Aorta (tissue), 5 donors: ENCODE measurements around the gene TEX52. TPM values are rescaled to one million over a fixed set of nuclear protein-coding genes. Genes with fewer than 3 reads are reported as not detected.
A peak's percentile ranks its signal among the peaks of the same experiment; 100 is the strongest.

Experiments
- ATAC-seq: fragments of 200-7000 bp; cut with Tn5 transposase; one replicate; pipeline ENCODE4 v1.9.1; 2022; ENCODE audit warnings: moderate library complexity; ENCODE audit not compliant: low FRiP score
- DNase-seq, 2 donors: peaks; one replicate each; pipeline ENCODE4 v3.0.0-alpha.2; 2020
- H3K27ac ChIP-seq, 2 donors: one replicate each; pipeline ENCODE4 v1.5.1; 2013; ENCODE audit warnings: low read length in 2 of 2, mild to moderate bottlenecking in 2 of 2, moderate library complexity in 2 of 2, control low read depth in 1 of 2, inconsistent platforms in 1 of 2, low read depth in 1 of 2
- H3K27me3 ChIP-seq, 2 donors: one replicate each; pipeline ENCODE4 v1.6.1; 2013; ENCODE audit warnings: control low read depth in 1 of 2, low read length in 1 of 2, mild to moderate bottlenecking in 1 of 2, moderate library complexity in 1 of 2; ENCODE audit not compliant: insufficient read depth in 2 of 2, control insufficient read depth in 1 of 2
- H3K36me3 ChIP-seq, 2 donors: one replicate each; pipeline ENCODE4 v1.6.1; 2013; ENCODE audit warnings: control low read depth in 1 of 2, low read length in 1 of 2, mild to moderate bottlenecking in 1 of 2; ENCODE audit not compliant: insufficient read depth in 2 of 2, control insufficient read depth in 1 of 2
- H3K4me1 ChIP-seq, 2 donors: one replicate each; pipeline ENCODE4 v1.6.1; 2013; ENCODE audit warnings: low read length in 2 of 2, control low read depth in 1 of 2, mild to moderate bottlenecking in 1 of 2, moderate library complexity in 1 of 2; ENCODE audit not compliant: insufficient read depth in 2 of 2, control insufficient read depth in 1 of 2
- H3K4me3 ChIP-seq, 2 donors: one replicate each; pipeline ENCODE4 v1.5.1; 2013; ENCODE audit warnings: low read length in 2 of 2, control low read depth in 1 of 2, mild to moderate bottlenecking in 1 of 2
- H3K9me3 ChIP-seq: one replicate; pipeline ENCODE4 v1.6.1; 2013; ENCODE audit warnings: mild to moderate bottlenecking, low read length; ENCODE audit not compliant: control insufficient read depth
- WGBS, 2 donors: extraction: QIAGEN DNeasy Blood & Tissue Kit; methylation state at CpG; one replicate each; pipeline ENCODE4 v1.1.7; 2013; 5-methylcytosine and 5-hydroxymethylcytosine counted together
- intact Hi-C, 2 donors: fragments of 100-400 bp; cut with DNase I; formaldehyde crosslinking; loops; one replicate each; pipeline versions ENCODE4 v1.14.2 to v1.15.0; 2022
- polyA plus RNA-seq, 2 donors: library from polyadenylated mRNA; stranded (reverse); fragments of 200-250 nt; gene quantifications; one replicate each; pipeline ENCODE4 v1.2.3, GENCODE V29; 2013
- total RNA-seq, 2 donors: library from RNA; stranded (reverse); fragmentation: NEBNext Ultra II Directional; extraction: Animal tissue kit (Norgen Biotek cat#: 25700); gene quantifications; one replicate each; pipeline ENCODE4 v1.2.1, GENCODE V29; 2021
- donor health status: healthy with polysubstance abuse.
- donor health status: Bipolar disorder and iron deficiency.
- donor health status: DM: no; HTN: no; CAD: no.
- donor health status: DM: no; HTN: no; CAD: no.
- donor health status: DM: yes; HTN: yes; CAD: no.

The TEX52 gene
- total and polyA plus RNA-seq, 4 donors, result not detected

DNA sequence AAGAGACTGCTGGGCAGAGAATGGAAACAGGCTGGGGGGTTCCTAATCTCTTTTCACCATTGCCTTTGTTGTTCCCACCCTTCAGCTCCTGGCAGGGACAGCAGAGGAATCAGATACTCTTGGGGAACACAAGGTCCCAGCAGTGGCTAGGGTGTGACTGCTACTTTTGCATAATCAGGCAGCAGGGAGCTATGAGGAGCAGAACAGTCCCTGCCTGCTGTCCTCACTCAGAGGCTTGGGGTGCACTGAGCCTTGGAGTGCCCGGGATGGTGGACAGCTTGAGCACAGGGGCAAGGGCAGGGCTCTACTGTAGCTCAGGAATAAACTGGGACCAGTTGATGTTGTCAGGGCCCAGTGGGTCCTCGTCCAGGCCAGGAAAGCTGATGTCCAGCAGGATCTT, 1.5 kb upstream of the TEX52 start:
- Histone ChIP-seq H3K4me1 (no peaks in the 10 kb centered on the region), H3K36me3 (no peaks in the 10 kb centered on the region), H3K4me3 (no peak overlapping the region), H3K27ac (no peak overlapping the region), H3K9me3 (no peaks in the 10 kb centered on the region), H3K27me3 (no peaks in the 10 kb centered on the region)
- ATAC-seq, result no peak
- intact Hi-C loops, result loop anchor here in 1 of 2 donors (5.0 kb wide), 1 partner anchor 179 kb away; no protein-coding TSS in a partner anchor
- WGBS, 2 donors, result 89 to 94% methylated on average over 2 of the region's 2 CpGs
- DNase-seq, result no peak

GRCh38 chr12:2857576-2857975, 737 bp upstream of the TEX52 start:
- intact Hi-C loops, result loop anchor here in 1 of 2 donors (5.0 kb wide), 1 partner anchor 180 kb away; no protein-coding TSS in a partner anchor
- WGBS, 2 donors, result 93 to 98% methylated on average over 7 of the region's 7 CpGs

GRCh38 chr12:2856051-2856450, 788 bp downstream of the TEX52 start:
- H3K4me1 ChIP-seq, result no peaks in the 10 kb centered on the region
- H3K27me3 ChIP-seq, result no peaks in the 10 kb centered on the region
- H3K4me3 ChIP-seq, result no peak overlapping the region
- ATAC-seq (no peak), DNase-seq (no peak)
- H3K27ac ChIP-seq, result no peak overlapping the region
- intact Hi-C loops, result loop anchor here in 1 of 2 donors (5.0 kb wide), 1 partner anchor 181 kb away; no protein-coding TSS in a partner anchor
- H3K9me3 ChIP-seq, result no peaks in the 10 kb centered on the region
- WGBS, 2 donors, result 60 to 65% methylated on average over 3 of the region's 3 CpGs
- no peaks in the 10 kb centered on the region for H3K36me3 ChIP-seq

More at GRCh38 chr12:2857576-2857975, 737 bp upstream of the TEX52 start:
- no peaks in the 10 kb centered on the region for H3K27me3 ChIP-seq
- no peaks in the 10 kb centered on the region for H3K36me3 ChIP-seq
- no peak for DNase-seq
- ATAC-seq, result no peak
- H3K9me3 ChIP-seq, result no peaks in the 10 kb centered on the region
- no peak overlapping the region for H3K4me3 ChIP-seq
- no peaks in the 10 kb centered on the region for H3K4me1 ChIP-seq
- no peak overlapping the region for H3K27ac ChIP-seq

- ATAC-seq (no peak), DNase-seq (no peak)
- no peak overlapping the region for H3K4me3 ChIP-seq
- H3K27me3 ChIP-seq, result no peaks in the 10 kb centered on the region
- H3K36me3 ChIP-seq, result no peaks in the 10 kb centered on the region
- intact Hi-C loops, result loop anchor here in 1 of 2 donors (5.0 kb wide), 1 partner anchor 182 kb away; no protein-coding TSS in a partner anchor
- WGBS, 2 donors, result 87 to 93% methylated on average over 7 of the region's 7 CpGs
- no peak overlapping the region for H3K27ac ChIP-seq
- no peaks in the 10 kb centered on the region for H3K4me1 ChIP-seq
- H3K9me3 ChIP-seq, result no peaks in the 10 kb centered on the region
Measured at GRCh38 chr12:2855546-2855945, 1.3 kb downstream of the TEX52 start.

GRCh38 chr12:2854669-2855453, 2.0 kb downstream of the TEX52 start:
- Histone ChIP-seq H3K9me3 (no peaks in the 10 kb centered on the region), H3K4me1 (no peaks in the 10 kb centered on the region), H3K27me3 (no peaks in the 10 kb centered on the region), H3K27ac (no peak overlapping the region), H3K36me3 (no peaks in the 10 kb centered on the region), H3K4me3 (no peak overlapping the region)
- ATAC-seq (no peak), DNase-seq (no peak)
- 90 to 93% methylated on average over 25 of the region's 25 CpGs for WGBS, 2 donors
- intact Hi-C loops, result loop anchor here (5.0 kb wide), 2 partner anchors 87 to 182 kb away; no protein-coding TSS in a partner anchor

DNA sequence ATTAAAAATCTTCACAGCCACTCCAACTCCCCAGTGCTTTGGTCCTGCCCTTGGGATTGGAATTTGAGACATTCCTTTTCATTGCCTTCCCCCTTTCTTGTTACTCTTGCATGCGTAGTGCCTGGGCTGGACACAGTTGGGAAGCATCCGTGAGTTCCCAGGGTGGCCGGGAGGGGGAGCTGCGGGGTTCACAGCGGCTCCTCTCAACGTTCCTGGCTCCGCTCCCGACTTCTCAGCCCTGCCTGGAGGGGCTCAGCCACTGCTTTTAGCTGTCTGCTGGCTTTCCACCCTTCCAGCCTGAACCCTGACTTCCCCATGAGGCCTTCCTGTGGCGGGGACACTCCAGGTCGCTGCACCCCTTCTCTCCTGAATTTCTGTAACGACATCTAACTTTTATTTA, 3.2 kb downstream of the TEX52 start:
- DNase-seq, result peak; percentile 88 to 95
- no peaks in the 10 kb centered on the region for H3K9me3 ChIP-seq
- H3K36me3 ChIP-seq, result no peaks in the 10 kb centered on the region
- H3K4me1 ChIP-seq, result no peaks in the 10 kb centered on the region
- H3K27me3 ChIP-seq, result no peaks in the 10 kb centered on the region
- H3K4me3 ChIP-seq, result no peak overlapping the region
- WGBS, 2 donors, result 13% methylated on average over 11 of the region's 11 CpGs
- ATAC-seq, result peak; percentile 90
- H3K27ac ChIP-seq, result no peak overlapping the region
- intact Hi-C loops, result loop anchor here in 1 of 2 donors (5.0 kb wide), 2 partner anchors 89 to 184 kb away; no protein-coding TSS in a partner anchor

- intact Hi-C loops, result loop anchor here in 1 of 2 donors (5.0 kb wide), 2 partner anchors 90 to 185 kb away; no protein-coding TSS in a partner anchor
- no peaks in the 10 kb centered on the region for H3K36me3 ChIP-seq
- H3K27me3 ChIP-seq, result no peaks in the 10 kb centered on the region
- no peaks in the 10 kb centered on the region for H3K4me1 ChIP-seq
- DNase-seq (no peak), ATAC-seq (no peak)
- H3K27ac ChIP-seq, result no peak overlapping the region
- no peaks in the 10 kb centered on the region for H3K9me3 ChIP-seq
- H3K4me3 ChIP-seq, result no peak overlapping the region
- 94 to 97% methylated on average over 3 of the region's 3 CpGs for WGBS, 2 donors
Measured at GRCh38 chr12:2851931-2852330, 4.9 kb downstream of the TEX52 start.

DNA sequence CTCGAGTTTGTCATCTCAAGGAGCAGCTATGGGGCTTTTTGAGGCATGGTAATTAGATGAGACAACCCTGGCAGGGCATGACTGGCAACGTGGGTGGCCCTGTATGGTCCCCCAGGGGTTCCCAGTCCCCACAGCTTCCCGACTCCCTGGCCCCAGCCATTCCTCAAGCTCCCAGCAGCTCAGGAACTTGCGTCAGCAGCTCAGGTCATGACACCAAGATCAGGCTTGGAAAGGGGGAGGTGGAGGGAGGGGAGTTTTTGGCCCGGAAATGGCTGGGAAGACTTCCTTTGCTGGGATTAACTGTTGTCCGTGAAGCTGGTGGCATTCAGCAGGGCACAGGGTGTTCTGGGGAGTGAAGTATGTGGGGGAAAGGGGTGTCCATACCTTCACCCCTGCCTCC, 11.6 kb downstream of the TEX52 start:
- 50 to 54% methylated on average over 6 of the region's 6 CpGs for WGBS, 2 donors
- H3K36me3 ChIP-seq, result no peaks in the 10 kb centered on the region
- no peak overlapping the region for H3K27ac ChIP-seq
- no peak for DNase-seq
- H3K4me1 ChIP-seq, result no peaks in the 10 kb centered on the region
- no peak overlapping the region for H3K4me3 ChIP-seq
- no peak for ATAC-seq
- no peaks in the 10 kb centered on the region for H3K9me3 ChIP-seq
- H3K27me3 ChIP-seq, result no peaks in the 10 kb centered on the region
- intact Hi-C loops, result no loop called here

DNA sequence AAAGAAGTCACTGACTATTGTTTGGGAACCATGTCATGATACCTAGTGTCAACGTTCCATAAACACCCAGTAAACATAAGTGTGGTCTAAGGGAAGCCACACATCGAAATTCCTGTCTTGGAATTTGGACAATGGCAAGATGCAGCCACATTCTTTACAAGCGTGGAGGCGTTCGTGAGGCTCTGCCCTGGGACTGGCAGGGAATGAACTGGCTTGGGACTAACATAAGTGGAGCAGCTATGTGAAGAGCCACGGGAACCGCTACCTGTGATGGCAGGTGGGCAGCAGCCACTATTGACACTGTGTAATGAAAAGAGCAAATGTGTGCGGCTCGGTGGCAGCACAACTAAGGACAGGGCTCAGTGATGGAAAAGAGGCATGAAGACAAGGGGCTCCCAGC, 12.1 kb downstream of the TEX52 start:
- no peaks in the 10 kb centered on the region for H3K9me3 ChIP-seq
- WGBS, 2 donors, result 84 to 85% methylated on average over 9 of the region's 9 CpGs
- H3K36me3 ChIP-seq, result no peaks in the 10 kb centered on the region
- no peak overlapping the region for H3K27ac ChIP-seq
- ATAC-seq (no peak), DNase-seq (no peak)
- no peak overlapping the region for H3K4me3 ChIP-seq
- no peaks in the 10 kb centered on the region for H3K27me3 ChIP-seq
- H3K4me1 ChIP-seq, result no peaks in the 10 kb centered on the region
- intact Hi-C loops, result no loop called here
